Activated CD8-positive, alpha-beta T cell treated with anti-CD3 and anti-CD28 coated beads for 36 hours (primary cell): ENCODE data around the gene CIDEA. TPM values are rescaled to one million over a fixed set of nuclear protein-coding genes. Genes with fewer than 3 reads are reported as not detected.
A peak's percentile ranks its signal among the peaks of the same experiment; 100 is the strongest.

Source experiments
- ATAC-seq: fragments of 200-7000 bp; cut with Tn5 transposase; one replicate; pipeline ENCODE4 v1.10.0; 2021; ENCODE audit warnings: mild to moderate bottlenecking, moderate library complexity
- CTCF ChIA-PET: fragments of 350-600 bp; sonication (Branson Sonifier 250); formaldehyde crosslinking; loops from one replicate; lab custom pipeline; 2021; ENCODE audit warnings: antibody characterized with exemption; lab: Charles Lee
- POLR2A ChIA-PET: fragments of 350-600 bp; sonication (Branson Sonifier 250); formaldehyde crosslinking; loops from one replicate; lab custom pipeline; 2021; ENCODE audit warnings: antibody characterized with exemption; lab: Charles Lee
- DNase-seq: peaks from one replicate; pipeline ENCODE4 v3.0.0-alpha.2; 2020
- H3K27ac Mint-ChIP-seq: one replicate; pipeline ENCODE4 v1.8.0; 2021; ENCODE audit warnings: mild to moderate bottlenecking, mixed read lengths
- H3K27me3 Mint-ChIP-seq: one replicate; pipeline ENCODE4 v1.8.0; 2021; ENCODE audit warnings: mixed read lengths
- H3K36me3 Mint-ChIP-seq: one replicate; pipeline ENCODE4 v1.8.0; 2021; ENCODE audit warnings: low read depth, mixed read lengths
- H3K4me1 Mint-ChIP-seq: one replicate; pipeline ENCODE4 v1.8.0; 2021; ENCODE audit warnings: low read depth, mixed read lengths
- H3K4me3 Mint-ChIP-seq: one replicate; pipeline ENCODE4 v1.8.0; 2021; ENCODE audit warnings: mild to moderate bottlenecking, moderate library complexity, mixed read lengths
- H3K9me3 Mint-ChIP-seq: one replicate; pipeline ENCODE4 v1.8.0; 2021; ENCODE audit warnings: mixed read lengths
- CTCF ChIP-seq: fragments of 200-600 bp; IDR thresholded peaks from one replicate; pipeline ENCODE4 v1.8.0; 2022; ENCODE audit warnings: antibody characterized with exemption, mild to moderate bottlenecking
- intact Hi-C: fragments of 100-400 bp; cut with micrococcal nuclease; formaldehyde crosslinking; loops from one replicate; pipeline ENCODE4 v1.10.0; 2022
- total RNA-seq, 2 experiments: library from RNA; stranded (reverse); gene quantifications; one replicate each; pipeline ENCODE4 v1.2.3, GENCODE V29; 2021

CIDEA gene
- total RNA-seq, 2 experiments from 2014 or later: not detected

GRCh38 chr18:12236141-12236540, 18.0 kb upstream of the CIDEA start:
- no peaks in the 10 kb centered on the region for H3K4me1 Mint-ChIP-seq
- ATAC-seq (no peak), DNase-seq (no peak)
- ChIA-PET CTCF (interaction anchor here (0.8 to 2.9 kb wide), 11 partner anchors 11 to 581 kb away, joined by 3 to 18 read pairs (median 5); no protein-coding TSS in a partner anchor), POLR2A (no interaction called here)
- H3K4me3 Mint-ChIP-seq: no peak overlapping the region
- no peak overlapping the region for H3K27ac Mint-ChIP-seq
- peaks cover 21% of the 10 kb centered on the region for H3K27me3 Mint-ChIP-seq
- H3K36me3 Mint-ChIP-seq: no peaks in the 10 kb centered on the region
- no peak for TF ChIP-seq CTCF
- H3K9me3 Mint-ChIP-seq: no peaks in the 10 kb centered on the region
- intact Hi-C loops: no loop called here

GRCh38 chr18:12236934-12237832, 17.0 kb upstream of the CIDEA start:
- H3K27me3 Mint-ChIP-seq: peaks cover 21% of the 10 kb centered on the region
- no peaks in the 10 kb centered on the region for H3K9me3 Mint-ChIP-seq
- peak; percentile 88 for TF ChIP-seq CTCF
- DNase-seq (peak; percentile 78), ATAC-seq (peak; percentile 92)
- no peaks in the 10 kb centered on the region for H3K36me3 Mint-ChIP-seq
- intact Hi-C loops: no loop called here
- no peaks in the 10 kb centered on the region for H3K4me1 Mint-ChIP-seq
- ChIA-PET CTCF (interaction anchor here (0.5 to 2.9 kb wide), 18 partner anchors 10 to 582 kb away, joined by 3 to 18 read pairs (median 4); no protein-coding TSS in a partner anchor), POLR2A (no interaction called here)
- H3K4me3 Mint-ChIP-seq: no peak overlapping the region
- H3K27ac Mint-ChIP-seq: no peak overlapping the region

GRCh38 chr18:12238826-12239225, 15.3 kb upstream of the CIDEA start:
- ChIA-PET CTCF (interaction anchor here (1.0 kb wide), 1 partner anchor 23 kb away, joined by 3 read pairs; no protein-coding TSS in a partner anchor), POLR2A (no interaction called here)
- ATAC-seq (no peak), DNase-seq (no peak)
- Mint-ChIP-seq H3K4me3 (no peak overlapping the region), H3K27ac (no peak overlapping the region), H3K4me1 (no peaks in the 10 kb centered on the region), H3K36me3 (no peaks in the 10 kb centered on the region), H3K9me3 (no peaks in the 10 kb centered on the region), H3K27me3 (peaks cover 21% of the 10 kb centered on the region)
- intact Hi-C loops: no loop called here
- TF ChIP-seq CTCF: no peak

- H3K4me1 Mint-ChIP-seq: no peaks in the 10 kb centered on the region
- intact Hi-C loops: no loop called here
These were observed 14.7 kb upstream of the CIDEA start for GRCh38 chr18:12239431-12239830.

More at GRCh38 chr18:12239431-12239830, 14.7 kb upstream of the CIDEA start:
- Mint-ChIP-seq H3K27me3 (peaks cover 21% of the 10 kb centered on the region), H3K36me3 (no peaks in the 10 kb centered on the region), H3K27ac (no peak overlapping the region), H3K4me3 (no peak overlapping the region), H3K9me3 (no peaks in the 10 kb centered on the region)
- TF ChIP-seq CTCF: no peak
- ChIA-PET POLR2A (no interaction called here), CTCF (no interaction called here)
- ATAC-seq (no peak), DNase-seq (no peak)
